T-helper 17 cell (primary cell): ENCODE measurements around the gene TMEM250. TPM values are rescaled to one million over a fixed set of nuclear protein-coding genes. Genes with fewer than 3 reads are reported as not detected.

Experiments
- ATAC-seq: fragments of 150-1000 bp; cut with Tn5 transposase; 2 replicates; pipeline ENCODE4 v1.10.0; 2021; ENCODE audit warnings: mild to moderate bottlenecking, moderate library complexity
- DNase-seq, 3 donors: peaks; one replicate each; pipeline versions ENCODE4 v3.0.0 to v3.0.0-alpha.2; 2020 to 2021
- H3K9me3 ChIP-seq: one replicate; pipeline ENCODE4 v1.7.0; 2013; ENCODE audit warnings: low read length, mild to moderate bottlenecking; ENCODE audit not compliant: control insufficient read depth, poor library complexity, severe bottlenecking
- H3K27ac Mint-ChIP-seq: one replicate; pipeline ENCODE4 v1.8.0; 2022; ENCODE audit warnings: mild to moderate bottlenecking, moderate library complexity, mixed read lengths
- H3K27me3 Mint-ChIP-seq: one replicate; pipeline ENCODE4 v1.8.0; 2022; ENCODE audit warnings: mixed read lengths
- H3K36me3 Mint-ChIP-seq: one replicate; pipeline ENCODE4 v1.8.0; 2022; ENCODE audit warnings: low read depth, mixed read lengths
- H3K4me1 Mint-ChIP-seq: one replicate; pipeline ENCODE4 v1.8.0; 2022; ENCODE audit warnings: mild to moderate bottlenecking, mixed read lengths
- H3K4me3 Mint-ChIP-seq: one replicate; pipeline ENCODE4 v1.8.0; 2022; ENCODE audit warnings: mild to moderate bottlenecking, moderate library complexity, mixed read lengths
- total RNA-seq, 4 donors: library from RNA in 2 of 4; stranded (reverse) in 2 of 4; gene quantifications; one replicate each; pipeline ENCODE4 v1.2.3 and lab custom pipeline; 2022 to 2026

The TMEM250 gene
- total RNA-seq, 2 donors from 2014 or later = 17.9 to 21.8 TPM

GRCh38 chr9:136081113-136081825, 37.4 kb downstream of the TMEM250 start:
- Mint-ChIP-seq H3K4me3 (no peak overlapping the region), H3K36me3 (no peaks in the 10 kb centered on the region), H3K27me3 (no peaks in the 10 kb centered on the region), H3K4me1 (peaks cover 14% of the 10 kb centered on the region), H3K27ac (no peak overlapping the region)
- no peak for DNase-seq
- ATAC-seq = no peak
- no peaks in the 10 kb centered on the region for H3K9me3 ChIP-seq

- DNase-seq (no peak), ATAC-seq (no peak)
- H3K36me3 Mint-ChIP-seq = no peaks in the 10 kb centered on the region
- H3K4me3 Mint-ChIP-seq = no peak overlapping the region
- no peaks in the 10 kb centered on the region for H3K9me3 ChIP-seq
- H3K4me1 Mint-ChIP-seq = peaks cover 18% of the 10 kb centered on the region
- H3K27me3 Mint-ChIP-seq = no peaks in the 10 kb centered on the region
- no peak overlapping the region for H3K27ac Mint-ChIP-seq
Measured at GRCh38 chr9:136080716-136081112, 38.0 kb downstream of the TMEM250 start.

GRCh38 chr9:136079916-136080246, 38.8 kb downstream of the TMEM250 start:
- Mint-ChIP-seq H3K4me1 (peaks cover 18% of the 10 kb centered on the region), H3K36me3 (no peaks in the 10 kb centered on the region), H3K27me3 (no peaks in the 10 kb centered on the region), H3K27ac (no peak overlapping the region), H3K4me3 (no peak overlapping the region)
- no peaks in the 10 kb centered on the region for H3K9me3 ChIP-seq
- ATAC-seq = no peak
- DNase-seq = no peak

- H3K4me1 Mint-ChIP-seq = peaks cover 15% of the 10 kb centered on the region
- ATAC-seq (no peak), DNase-seq (no peak)
- H3K27me3 Mint-ChIP-seq = no peaks in the 10 kb centered on the region
- H3K27ac Mint-ChIP-seq = peak overlapping the region; percentile 34
- no peak overlapping the region for H3K4me3 Mint-ChIP-seq
- no peaks in the 10 kb centered on the region for H3K9me3 ChIP-seq
- no peaks in the 10 kb centered on the region for H3K36me3 Mint-ChIP-seq
Measured at GRCh38 chr9:136079211-136079915, 39.3 kb downstream of the TMEM250 start.

GRCh38 chr9:136078498-136079011, 40.1 kb downstream of the TMEM250 start:
- no peaks in the 10 kb centered on the region for H3K9me3 ChIP-seq
- Mint-ChIP-seq H3K27ac (peak overlapping the region; percentile 34), H3K27me3 (no peaks in the 10 kb centered on the region), H3K36me3 (no peaks in the 10 kb centered on the region), H3K4me3 (no peak overlapping the region), H3K4me1 (peaks cover 12% of the 10 kb centered on the region)
- DNase-seq = no peak
- ATAC-seq = no peak

- ATAC-seq = no peak
- H3K9me3 ChIP-seq = no peaks in the 10 kb centered on the region
- H3K36me3 Mint-ChIP-seq = no peaks in the 10 kb centered on the region
- peaks cover 12% of the 10 kb centered on the region for H3K4me1 Mint-ChIP-seq
- H3K27ac Mint-ChIP-seq = no peak overlapping the region
- no peaks in the 10 kb centered on the region for H3K27me3 Mint-ChIP-seq
- DNase-seq = no peak
- H3K4me3 Mint-ChIP-seq = no peak overlapping the region
Measured at GRCh38 chr9:136078024-136078423, 40.7 kb downstream of the TMEM250 start.

GRCh38 chr9:136077491-136077890, 41.2 kb downstream of the TMEM250 start:
- H3K36me3 Mint-ChIP-seq = no peaks in the 10 kb centered on the region
- H3K9me3 ChIP-seq = no peaks in the 10 kb centered on the region
- H3K4me3 Mint-ChIP-seq = no peak overlapping the region
- ATAC-seq (no peak), DNase-seq (no peak)
- H3K27me3 Mint-ChIP-seq = no peaks in the 10 kb centered on the region
- peaks cover 12% of the 10 kb centered on the region for H3K4me1 Mint-ChIP-seq
- no peak overlapping the region for H3K27ac Mint-ChIP-seq

- Mint-ChIP-seq H3K36me3 (no peaks in the 10 kb centered on the region), H3K27ac (peak overlapping the region; percentile 75), H3K4me3 (peak overlapping the region; percentile 31), H3K4me1 (peaks cover 19% of the 10 kb centered on the region), H3K27me3 (no peaks in the 10 kb centered on the region)
- H3K9me3 ChIP-seq = no peaks in the 10 kb centered on the region
- no peak for DNase-seq
- no peak for ATAC-seq
Measured at GRCh38 chr9:136075881-136076678, 42.6 kb downstream of the TMEM250 start.

GRCh38 chr9:136075134-136075841, 43.4 kb downstream of the TMEM250 start:
- no peak for DNase-seq
- no peak for ATAC-seq
- H3K4me3 Mint-ChIP-seq = no peak overlapping the region
- H3K27ac Mint-ChIP-seq = no peak overlapping the region
- no peaks in the 10 kb centered on the region for H3K27me3 Mint-ChIP-seq
- H3K9me3 ChIP-seq = no peaks in the 10 kb centered on the region
- no peaks in the 10 kb centered on the region for H3K36me3 Mint-ChIP-seq
- peaks cover 21% of the 10 kb centered on the region for H3K4me1 Mint-ChIP-seq

- Mint-ChIP-seq H3K36me3 (no peaks in the 10 kb centered on the region), H3K4me1 (peaks cover 19% of the 10 kb centered on the region), H3K27me3 (no peaks in the 10 kb centered on the region), H3K4me3 (no peak overlapping the region), H3K27ac (no peak overlapping the region)
- DNase-seq (no peak), ATAC-seq (no peak)
- H3K9me3 ChIP-seq = no peaks in the 10 kb centered on the region
Measured at GRCh38 chr9:136074706-136075105, 44.0 kb downstream of the TMEM250 start.
